ENCODE results near the gene ZNF292.

GRCh38 chr6:87164004-87164403 is 8.6 kb downstream of the ZNF292 start:
- TF ChIP-seq GATA3 (IDR thresholded peaks at IDR 0.05; ENCODE audit: low read depth, low read length) = no peak
- TF ChIP-seq GATA2 (IDR thresholded peaks at IDR 0.05; ENCODE audit: low read depth, low read length) = no peak

Measured in SH-SY5Y (cell line).